GM12892 (cell line): ENCODE data around the gene BRAT1.

Source experiments
- POLR2A ChIP-seq: IDR thresholded peaks from 2 replicates; pipeline ENCODE4 v1.6.1; 2011; ENCODE audit warnings: low read depth, low read length, control low read depth
- POLR2AphosphoS5 ChIP-seq: IDR thresholded peaks from 2 replicates; pipeline ENCODE4 v1.6.1; 2011; ENCODE audit warnings: low read depth, low read length, control low read depth
- TAF1 ChIP-seq: IDR thresholded peaks from 2 replicates; pipeline ENCODE4 v1.6.1; 2011; ENCODE audit warnings: low read depth, mild to moderate bottlenecking, control low read depth, low read length, borderline replicate concordance

DNA sequence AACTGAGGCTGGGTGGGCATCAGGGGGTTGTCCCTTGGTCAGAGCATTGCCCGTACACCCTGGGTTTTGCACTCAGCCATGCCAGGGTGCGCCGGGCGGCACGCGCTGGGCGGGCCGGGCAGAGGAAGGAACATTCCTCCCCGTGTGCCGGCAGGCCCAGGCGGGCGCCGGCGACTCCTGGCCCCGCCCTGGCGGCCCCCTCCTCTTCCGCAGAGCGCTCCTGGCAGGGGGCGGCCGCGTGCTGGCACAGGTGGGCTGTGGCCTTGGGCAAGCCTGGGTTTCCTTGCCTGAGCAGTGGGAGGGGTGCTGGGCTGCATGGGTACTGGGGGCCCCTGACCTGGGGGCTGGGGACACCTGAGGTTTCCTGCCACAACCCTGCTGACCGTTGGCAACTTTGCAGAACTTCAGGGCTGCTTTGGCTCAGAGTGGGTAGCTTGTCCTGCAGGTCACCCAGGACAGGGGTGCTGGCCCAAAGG is 31.8 kb downstream of the BRAT1 start:
- no peak for TF ChIP-seq TAF1
- TF ChIP-seq POLR2A, result no peak
- no peak for TF ChIP-seq POLR2AphosphoS5
